ENCODE data around the gene PRKCQ. TPM values are rescaled to one million over a fixed set of nuclear protein-coding genes. Genes with fewer than 3 reads are reported as not detected.

Gene PRKCQ
- total RNA-seq, 1 donor from 2014 or later: 2.3 TPM

GRCh38 chr10:6460861-6461409 is 119.1 kb downstream of the PRKCQ start:
- H3K9me3 Mint-ChIP-seq: peaks cover 22% of the 10 kb centered on the region
- no peaks in the 10 kb centered on the region for H3K27me3 Mint-ChIP-seq (ENCODE audit: low read depth)
- no peak overlapping the region for H3K4me3 Mint-ChIP-seq
- H3K4me1 Mint-ChIP-seq: no peaks in the 10 kb centered on the region
- DNase-seq (ENCODE audit: low spot score in 2 of 2, unreplicated experiment in 2 of 2): no peak
- no peak overlapping the region for H3K27ac Mint-ChIP-seq
- peaks cover 16% of the 10 kb centered on the region for H3K36me3 Mint-ChIP-seq
- no peak for TF ChIP-seq CTCF (IDR thresholded peaks at IDR 0.05; ENCODE audit: unreplicated experiment)

DNA sequence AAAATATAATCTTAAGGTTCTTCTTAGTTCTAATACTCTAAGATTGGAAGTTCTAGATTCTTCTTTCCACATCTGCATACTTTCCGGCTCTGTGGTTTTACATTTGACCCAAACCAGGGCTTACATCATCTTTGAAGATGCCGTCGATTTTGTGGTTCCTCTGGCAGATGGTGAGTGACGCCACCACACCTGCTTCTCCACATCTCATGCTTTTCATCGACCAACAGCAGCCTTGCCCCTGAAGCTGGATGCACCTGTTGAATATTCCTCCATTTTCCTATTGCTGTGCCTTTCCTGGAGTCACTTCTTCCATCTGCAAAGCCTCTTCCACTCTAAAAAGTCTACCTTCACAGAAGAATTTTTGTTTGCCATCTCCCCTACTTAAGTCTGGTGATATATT is 121.3 kb downstream of the PRKCQ start:
- peaks cover 39% of the 10 kb centered on the region for H3K9me3 Mint-ChIP-seq
- H3K27ac Mint-ChIP-seq: no peak overlapping the region
- H3K36me3 Mint-ChIP-seq: peaks cover 32% of the 10 kb centered on the region

GRCh38 chr10:6457376-6457775 is 122.7 kb downstream of the PRKCQ start:
- no peak for TF ChIP-seq CTCF (IDR thresholded peaks at IDR 0.05; ENCODE audit: unreplicated experiment)
- H3K27ac Mint-ChIP-seq: no peak overlapping the region
- H3K4me3 Mint-ChIP-seq: no peak overlapping the region
- no peak for DNase-seq (ENCODE audit: low spot score in 2 of 2, unreplicated experiment in 2 of 2)
- no peaks in the 10 kb centered on the region for H3K4me1 Mint-ChIP-seq
- peaks cover 32% of the 10 kb centered on the region for H3K36me3 Mint-ChIP-seq
- H3K27me3 Mint-ChIP-seq (ENCODE audit: low read depth): no peaks in the 10 kb centered on the region
- peaks cover 39% of the 10 kb centered on the region for H3K9me3 Mint-ChIP-seq

More for the DNA sequence above, 121.3 kb downstream of the PRKCQ start:
- Mint-ChIP-seq H3K27me3 (ENCODE audit: low read depth) (no peaks in the 10 kb centered on the region), H3K4me1 (no peaks in the 10 kb centered on the region), H3K4me3 (no peak overlapping the region)
- TF ChIP-seq CTCF (IDR thresholded peaks at IDR 0.05; ENCODE audit: unreplicated experiment): no peak
- DNase-seq (ENCODE audit: low spot score in 2 of 2, unreplicated experiment in 2 of 2): no peak

DNA sequence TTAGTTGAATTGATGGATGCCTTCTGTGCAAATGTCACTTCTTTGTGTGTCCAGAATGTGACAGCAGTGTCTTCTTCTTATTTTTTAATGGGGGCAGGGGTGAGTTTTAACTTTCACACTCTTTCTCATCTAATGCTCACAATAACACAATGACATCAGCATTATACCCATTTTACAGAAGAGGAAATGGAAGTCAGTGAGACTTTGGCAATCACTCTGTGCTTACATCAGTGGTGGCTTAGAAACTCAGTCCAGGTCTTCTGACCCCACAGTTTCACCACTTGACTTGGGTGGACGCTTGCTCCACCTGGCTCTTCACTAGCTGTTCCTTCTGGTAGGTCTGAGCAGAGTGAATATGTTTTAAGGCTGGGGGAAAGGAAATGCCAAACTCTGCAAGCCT is 124.0 kb downstream of the PRKCQ start:
- H3K27ac Mint-ChIP-seq: no peak overlapping the region
- no peaks in the 10 kb centered on the region for H3K27me3 Mint-ChIP-seq (ENCODE audit: low read depth)
- H3K36me3 Mint-ChIP-seq: peaks cover 32% of the 10 kb centered on the region
- TF ChIP-seq CTCF (IDR thresholded peaks at IDR 0.05; ENCODE audit: unreplicated experiment): no peak
- H3K4me3 Mint-ChIP-seq: no peak overlapping the region
- no peaks in the 10 kb centered on the region for H3K4me1 Mint-ChIP-seq
- H3K9me3 Mint-ChIP-seq: peaks cover 38% of the 10 kb centered on the region
- no peak for DNase-seq (ENCODE audit: low spot score in 2 of 2, unreplicated experiment in 2 of 2)

- no peak for DNase-seq (ENCODE audit: low spot score in 2 of 2, unreplicated experiment in 2 of 2)
- TF ChIP-seq CTCF (IDR thresholded peaks at IDR 0.05; ENCODE audit: unreplicated experiment): no peak
- no peaks in the 10 kb centered on the region for H3K27me3 Mint-ChIP-seq (ENCODE audit: low read depth)
- H3K4me1 Mint-ChIP-seq: no peaks in the 10 kb centered on the region
- peaks cover 28% of the 10 kb centered on the region for H3K36me3 Mint-ChIP-seq
- H3K9me3 Mint-ChIP-seq: peaks cover 34% of the 10 kb centered on the region
- no peak overlapping the region for H3K27ac Mint-ChIP-seq
- no peak overlapping the region for H3K4me3 Mint-ChIP-seq
These were observed 124.5 kb downstream of the PRKCQ start for GRCh38 chr10:6455592-6455991.

DNA sequence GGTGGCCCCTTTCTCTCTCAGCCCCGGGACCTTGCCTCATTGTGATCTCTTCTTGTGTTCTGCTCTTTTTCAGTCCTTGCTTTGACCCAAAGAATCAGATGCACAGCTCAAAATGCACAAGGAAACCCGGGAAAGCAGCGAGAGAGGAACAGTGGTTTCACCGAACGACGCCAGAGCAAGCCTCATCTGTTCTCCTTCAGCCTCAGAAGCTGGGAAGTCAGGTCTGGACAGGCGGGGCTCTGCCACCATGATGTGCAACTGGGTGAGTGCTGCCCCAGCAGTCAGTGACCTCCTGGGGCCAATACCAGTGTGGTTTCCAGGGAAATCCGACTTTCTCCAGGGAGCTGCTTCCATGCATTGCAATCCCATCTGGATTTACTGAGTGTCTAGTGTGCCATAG is 133.4 kb downstream of the PRKCQ start:
- DNase-seq (ENCODE audit: low spot score in 2 of 2, unreplicated experiment in 2 of 2): no peak
- TF ChIP-seq CTCF (IDR thresholded peaks at IDR 0.05; ENCODE audit: unreplicated experiment): no peak
- H3K27ac Mint-ChIP-seq: no peak overlapping the region
- H3K36me3 Mint-ChIP-seq: no peaks in the 10 kb centered on the region
- no peaks in the 10 kb centered on the region for H3K27me3 Mint-ChIP-seq (ENCODE audit: low read depth)
- H3K9me3 Mint-ChIP-seq: no peaks in the 10 kb centered on the region
- H3K4me1 Mint-ChIP-seq: no peaks in the 10 kb centered on the region
- H3K4me3 Mint-ChIP-seq: no peak overlapping the region
